ENCODE data around the gene GRK4. TPM values are rescaled to one million over a fixed set of nuclear protein-coding genes. Genes with fewer than 3 reads are reported as not detected.

GRK4 gene
- total RNA-seq, 2 donors from 2014 or later, result 6.9 to 9.9 TPM

DNA sequence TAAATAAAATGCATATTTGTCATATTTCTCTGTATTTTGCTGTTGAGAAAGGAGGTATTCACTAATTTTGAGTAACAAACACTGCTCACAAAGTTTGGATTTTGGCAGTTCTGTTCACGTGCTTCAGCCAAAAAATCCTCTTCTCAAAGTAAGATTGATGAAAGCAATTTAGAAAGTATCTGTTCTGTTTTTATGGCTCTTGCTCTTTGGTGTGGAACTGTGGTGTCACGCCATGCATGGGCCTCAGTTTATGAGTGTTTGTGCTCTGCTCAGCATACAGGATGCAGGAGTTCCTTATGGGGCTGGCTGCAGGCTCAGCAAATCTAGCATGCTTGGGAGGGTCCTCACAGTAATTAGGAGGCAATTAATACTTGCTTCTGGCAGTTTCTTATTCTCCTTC lies 114.4 kb downstream of the GRK4 start:
- no peak overlapping the region for H3K27ac ChIP-seq
- no peaks in the 10 kb centered on the region for H3K27me3 ChIP-seq (replicated peaks; ENCODE audit: insufficient read depth)
- ATAC-seq (ENCODE audit: insufficient number of reproducible peaks, low FRiP score, low read depth), result no peak
- no peaks in the 10 kb centered on the region for H3K9me3 ChIP-seq
- TF ChIP-seq, protein P1, sequence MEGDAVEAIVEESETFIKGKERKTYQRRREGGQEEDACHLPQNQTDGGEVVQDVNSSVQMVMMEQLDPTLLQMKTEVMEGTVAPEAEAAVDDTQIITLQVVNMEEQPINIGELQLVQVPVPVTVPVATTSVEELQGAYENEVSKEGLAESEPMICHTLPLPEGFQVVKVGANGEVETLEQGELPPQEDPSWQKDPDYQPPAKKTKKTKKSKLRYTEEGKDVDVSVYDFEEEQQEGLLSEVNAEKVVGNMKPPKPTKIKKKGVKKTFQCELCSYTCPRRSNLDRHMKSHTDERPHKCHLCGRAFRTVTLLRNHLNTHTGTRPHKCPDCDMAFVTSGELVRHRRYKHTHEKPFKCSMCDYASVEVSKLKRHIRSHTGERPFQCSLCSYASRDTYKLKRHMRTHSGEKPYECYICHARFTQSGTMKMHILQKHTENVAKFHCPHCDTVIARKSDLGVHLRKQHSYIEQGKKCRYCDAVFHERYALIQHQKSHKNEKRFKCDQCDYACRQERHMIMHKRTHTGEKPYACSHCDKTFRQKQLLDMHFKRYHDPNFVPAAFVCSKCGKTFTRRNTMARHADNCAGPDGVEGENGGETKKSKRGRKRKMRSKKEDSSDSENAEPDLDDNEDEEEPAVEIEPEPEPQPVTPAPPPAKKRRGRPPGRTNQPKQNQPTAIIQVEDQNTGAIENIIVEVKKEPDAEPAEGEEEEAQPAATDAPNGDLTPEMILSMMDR (IDR thresholded peaks at IDR 0.05), result no peak
- H3K4me1 ChIP-seq (ENCODE audit: control insufficient read depth in 1 of 2, low read depth in 2 of 2), result peaks cover 9 to 16% of the 10 kb centered on the region in 2 donors
- H3K4me3 ChIP-seq, result no peak overlapping the region
- H3K36me3 ChIP-seq, result no peaks in the 10 kb centered on the region
- no peak for DNase-seq (ENCODE audit: low spot score)

DNA sequence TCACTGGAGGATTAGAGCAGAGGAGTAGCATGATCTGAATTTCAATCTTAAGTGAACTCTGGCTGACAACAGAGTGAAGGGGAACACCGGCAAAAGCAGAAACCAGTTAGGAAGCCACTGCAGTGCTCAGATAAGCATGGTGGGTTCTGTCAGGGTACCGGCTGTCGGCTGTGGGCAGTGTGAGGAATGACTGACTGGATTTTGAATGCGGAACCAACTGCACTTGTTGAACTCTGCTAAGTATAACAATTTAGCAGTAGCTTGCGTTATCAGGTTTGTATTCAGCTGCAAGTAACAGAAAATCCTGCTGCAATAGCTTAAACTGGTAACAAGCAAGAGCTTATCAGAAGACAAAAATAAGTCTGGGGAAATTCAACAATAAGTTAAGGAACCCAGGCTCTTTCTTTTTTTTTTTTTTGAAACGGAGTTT lies 116.3 kb downstream of the GRK4 start:
- H3K27ac ChIP-seq, result no peak overlapping the region
- no peaks in the 10 kb centered on the region for H3K9me3 ChIP-seq
- ATAC-seq (ENCODE audit: insufficient number of reproducible peaks, low FRiP score, low read depth) (no peak), DNase-seq (ENCODE audit: low spot score) (no peak)
- no peak overlapping the region for H3K4me3 ChIP-seq
- no peaks in the 10 kb centered on the region for H3K27me3 ChIP-seq (replicated peaks; ENCODE audit: insufficient read depth)
- H3K4me1 ChIP-seq (ENCODE audit: control insufficient read depth in 1 of 2, low read depth in 2 of 2), result peaks cover 9% of the 10 kb centered on the region in 2 donors
- no peaks in the 10 kb centered on the region for H3K36me3 ChIP-seq
- TF ChIP-seq, protein P1 (IDR thresholded peaks at IDR 0.05), result no peak

DNA sequence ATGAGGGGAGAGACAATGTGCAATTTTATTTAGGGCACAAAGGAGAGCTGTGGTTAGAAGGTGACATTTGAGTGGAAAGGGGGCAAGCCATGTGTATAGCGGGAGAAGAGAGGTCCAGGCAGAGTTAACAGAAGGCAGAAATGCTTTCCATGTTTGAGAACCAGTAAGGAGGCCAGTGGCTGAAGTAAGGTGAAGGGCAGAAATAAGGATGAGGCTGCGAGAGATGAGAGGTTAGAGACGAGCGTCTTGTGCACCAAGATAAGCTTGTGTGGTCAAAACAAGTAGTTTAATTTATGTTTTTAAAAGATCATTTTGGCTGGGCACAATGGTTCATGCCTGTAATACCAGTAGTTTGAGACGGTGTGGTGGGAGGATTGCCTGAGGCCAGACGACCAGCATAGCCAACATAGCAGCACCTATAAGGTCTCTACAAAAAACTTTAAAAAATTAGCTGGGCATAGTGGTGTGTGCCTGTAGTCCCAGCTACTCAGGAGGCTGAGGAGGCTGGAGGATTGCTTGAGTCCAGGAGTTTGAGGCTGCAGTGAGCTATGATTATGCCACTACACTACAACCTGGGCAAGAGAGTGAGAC lies 119.6 kb downstream of the GRK4 start:
- Histone ChIP-seq H3K36me3 (peaks cover 6% of the 10 kb centered on the region), H3K27me3 (replicated peaks; ENCODE audit: insufficient read depth) (no peaks in the 10 kb centered on the region), H3K4me1 (ENCODE audit: control insufficient read depth in 1 of 2, low read depth in 2 of 2) (no peaks in the 10 kb centered on the region), H3K9me3 (no peaks in the 10 kb centered on the region), H3K27ac (no peak overlapping the region), H3K4me3 (no peak overlapping the region)
- TF ChIP-seq, protein P1 (IDR thresholded peaks at IDR 0.05), result no peak
- ATAC-seq (ENCODE audit: insufficient number of reproducible peaks, low FRiP score, low read depth), result no peak
- DNase-seq (ENCODE audit: low spot score), result no peak

DNA sequence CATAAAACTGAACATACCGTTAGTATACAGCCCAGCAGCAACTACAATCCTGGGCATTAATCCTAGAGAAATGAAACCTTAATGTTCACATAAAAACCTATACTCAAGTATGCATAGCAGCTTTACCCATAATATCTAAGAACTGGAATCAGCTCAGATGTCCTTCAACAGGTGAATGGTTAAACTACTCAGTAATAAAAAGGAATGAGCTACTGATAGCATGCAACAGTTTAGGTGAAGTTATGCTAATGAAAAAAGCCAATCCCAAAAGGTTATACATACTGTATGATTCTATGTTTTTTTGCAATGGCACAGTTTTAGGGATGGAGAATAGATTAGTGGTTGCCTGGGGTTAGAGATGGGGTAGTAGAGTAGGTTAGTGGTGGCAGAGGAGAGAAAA lies 120.4 kb downstream of the GRK4 start:
- no peaks in the 10 kb centered on the region for H3K9me3 ChIP-seq
- DNase-seq (ENCODE audit: low spot score) (no peak), ATAC-seq (ENCODE audit: insufficient number of reproducible peaks, low FRiP score, low read depth) (no peak)
- no peaks in the 10 kb centered on the region for H3K4me1 ChIP-seq (ENCODE audit: control insufficient read depth in 1 of 2, low read depth in 2 of 2)
- H3K4me3 ChIP-seq, result no peak overlapping the region
- H3K27ac ChIP-seq, result no peak overlapping the region
- TF ChIP-seq, protein P1 (IDR thresholded peaks at IDR 0.05), result no peak
- no peaks in the 10 kb centered on the region for H3K27me3 ChIP-seq (replicated peaks; ENCODE audit: insufficient read depth)
- peaks cover 6% of the 10 kb centered on the region for H3K36me3 ChIP-seq

DNA sequence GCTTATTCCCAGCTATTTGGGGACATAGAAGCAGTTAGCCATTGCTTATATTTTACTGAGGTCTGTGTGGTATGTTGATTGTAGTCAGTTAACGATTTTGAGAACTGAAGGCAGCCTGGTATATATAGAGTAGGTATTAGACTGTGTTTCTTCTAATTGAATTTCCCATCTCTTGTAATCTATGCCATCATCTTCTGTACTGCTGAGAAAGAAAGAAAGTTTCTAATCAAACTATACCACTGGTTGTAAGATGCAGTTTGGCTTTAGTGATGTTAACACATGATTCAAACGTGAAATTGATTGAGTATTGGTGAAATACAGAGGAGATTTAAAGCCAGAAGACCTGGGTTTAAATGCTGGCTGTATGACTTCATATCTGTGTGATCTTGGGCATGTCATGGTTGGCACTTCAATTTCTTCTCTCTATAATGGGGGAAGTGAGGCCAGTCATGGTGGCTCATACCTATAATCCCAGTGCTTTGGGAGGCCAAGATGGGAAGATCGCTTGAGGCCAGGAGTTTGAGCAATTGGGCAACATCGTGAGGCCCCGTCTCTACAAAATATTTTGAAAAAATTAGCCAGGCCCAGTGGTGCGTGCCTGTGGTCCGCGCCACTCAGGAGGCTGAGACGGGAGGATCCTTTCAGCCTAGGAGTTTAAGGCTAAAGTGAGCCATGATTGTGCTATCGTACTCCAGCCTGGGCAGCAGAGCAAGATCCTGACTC lies 122.7 kb downstream of the GRK4 start:
- Histone ChIP-seq H3K27me3 (replicated peaks; ENCODE audit: insufficient read depth) (no peaks in the 10 kb centered on the region), H3K27ac (no peak overlapping the region), H3K4me3 (no peak overlapping the region), H3K9me3 (no peaks in the 10 kb centered on the region), H3K36me3 (peaks cover 6% of the 10 kb centered on the region), H3K4me1 (ENCODE audit: control insufficient read depth in 1 of 2, low read depth in 2 of 2) (no peaks in the 10 kb centered on the region)
- DNase-seq (ENCODE audit: low spot score) (no peak), ATAC-seq (ENCODE audit: insufficient number of reproducible peaks, low FRiP score, low read depth) (no peak)
- TF ChIP-seq, protein P1 (IDR thresholded peaks at IDR 0.05), result no peak

Measured in thoracic aorta (tissue), 2 donors.